Choroid plexus epithelial cell (primary cell): ENCODE measurements around the gene NPAS2.

ENCODE experiments used
- DNase-seq: peaks from one replicate; pipeline ENCODE4 v3.0.0-alpha.2; 2010; ENCODE audit warnings: low read depth
- H3K4me3 ChIP-seq: 2 replicates; pipeline ENCODE4 v1.5.1; 2011; ENCODE audit warnings: low read depth, mild to moderate bottlenecking, control low read depth, low read length, moderate library complexity
- TF ChIP-seq, protein P1 (sequence below): conservative IDR thresholded peaks from 2 replicates; pipeline ENCODE4 v1.5.1; 2011; ENCODE audit warnings: low read depth, mild to moderate bottlenecking, control low read depth, inconsistent platforms, low read length, moderate library complexity

Gene NPAS2

DNA sequence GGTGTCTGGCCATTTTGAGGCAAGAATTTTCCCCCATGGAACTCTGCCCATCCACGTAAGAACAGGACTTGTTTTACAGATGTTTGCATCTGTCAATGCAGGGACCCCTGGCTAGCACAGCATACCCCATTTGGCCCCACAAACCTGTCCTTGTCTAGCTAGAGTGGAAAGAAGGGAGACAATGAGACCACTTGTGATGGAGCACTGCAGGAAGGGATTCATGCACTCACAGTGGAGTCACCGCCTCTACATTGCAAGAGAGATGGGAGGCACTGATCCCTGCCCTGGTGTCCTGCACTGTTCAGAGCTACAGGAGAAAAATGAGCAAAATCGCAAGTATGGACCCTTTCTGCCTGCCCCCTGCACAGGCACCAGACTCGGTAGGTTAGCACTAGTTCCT lies 32.5 kb downstream of the NPAS2 start:
- no peak for DNase-seq
- TF ChIP-seq, protein P1, sequence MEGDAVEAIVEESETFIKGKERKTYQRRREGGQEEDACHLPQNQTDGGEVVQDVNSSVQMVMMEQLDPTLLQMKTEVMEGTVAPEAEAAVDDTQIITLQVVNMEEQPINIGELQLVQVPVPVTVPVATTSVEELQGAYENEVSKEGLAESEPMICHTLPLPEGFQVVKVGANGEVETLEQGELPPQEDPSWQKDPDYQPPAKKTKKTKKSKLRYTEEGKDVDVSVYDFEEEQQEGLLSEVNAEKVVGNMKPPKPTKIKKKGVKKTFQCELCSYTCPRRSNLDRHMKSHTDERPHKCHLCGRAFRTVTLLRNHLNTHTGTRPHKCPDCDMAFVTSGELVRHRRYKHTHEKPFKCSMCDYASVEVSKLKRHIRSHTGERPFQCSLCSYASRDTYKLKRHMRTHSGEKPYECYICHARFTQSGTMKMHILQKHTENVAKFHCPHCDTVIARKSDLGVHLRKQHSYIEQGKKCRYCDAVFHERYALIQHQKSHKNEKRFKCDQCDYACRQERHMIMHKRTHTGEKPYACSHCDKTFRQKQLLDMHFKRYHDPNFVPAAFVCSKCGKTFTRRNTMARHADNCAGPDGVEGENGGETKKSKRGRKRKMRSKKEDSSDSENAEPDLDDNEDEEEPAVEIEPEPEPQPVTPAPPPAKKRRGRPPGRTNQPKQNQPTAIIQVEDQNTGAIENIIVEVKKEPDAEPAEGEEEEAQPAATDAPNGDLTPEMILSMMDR: no peak
- no peak overlapping the region for H3K4me3 ChIP-seq

DNA sequence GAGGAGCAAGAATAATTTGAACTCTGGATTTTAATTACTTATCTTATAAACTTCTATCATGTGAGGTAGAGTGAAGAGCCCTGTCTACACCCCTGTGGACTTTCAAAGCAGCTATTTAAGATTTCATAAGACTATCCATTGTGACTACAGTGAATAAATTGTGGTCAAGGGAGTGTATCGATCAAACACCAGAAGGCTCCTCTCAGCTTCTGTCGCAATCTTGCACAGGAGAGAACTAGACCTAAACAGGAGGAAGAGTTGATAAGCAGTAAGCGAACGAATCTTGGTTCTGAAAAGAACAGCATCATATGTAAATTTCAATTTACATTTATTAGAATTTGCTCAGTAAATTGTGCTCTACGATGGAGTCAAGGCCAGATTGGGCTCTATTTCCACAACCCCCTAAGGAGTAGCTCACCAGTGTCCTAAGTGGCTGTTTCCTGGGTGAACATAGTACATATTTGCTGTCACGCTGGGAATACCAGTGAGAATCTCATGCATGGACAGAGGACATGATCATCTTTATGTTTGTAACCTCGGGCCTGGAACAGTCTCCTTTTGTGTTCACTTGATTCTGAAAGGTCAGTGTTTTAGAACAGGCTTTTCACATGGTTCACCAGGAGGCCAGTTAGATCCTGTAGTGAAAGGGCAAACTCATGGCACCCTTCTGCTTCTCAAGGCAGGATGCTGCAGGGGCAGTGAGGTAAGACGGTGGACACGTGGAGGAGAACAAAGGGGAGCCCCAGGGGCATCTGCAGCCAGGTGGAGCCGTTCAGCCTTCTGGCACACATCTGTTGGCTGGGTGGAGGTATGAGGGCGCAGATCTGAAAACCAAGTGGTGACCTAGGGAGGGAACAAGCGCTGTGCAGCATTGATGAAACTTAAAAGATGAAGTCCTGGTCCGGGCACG lies 33.3 kb downstream of the NPAS2 start:
- DNase-seq: peak; percentile 27
- TF ChIP-seq, protein P1: no peak

DNA sequence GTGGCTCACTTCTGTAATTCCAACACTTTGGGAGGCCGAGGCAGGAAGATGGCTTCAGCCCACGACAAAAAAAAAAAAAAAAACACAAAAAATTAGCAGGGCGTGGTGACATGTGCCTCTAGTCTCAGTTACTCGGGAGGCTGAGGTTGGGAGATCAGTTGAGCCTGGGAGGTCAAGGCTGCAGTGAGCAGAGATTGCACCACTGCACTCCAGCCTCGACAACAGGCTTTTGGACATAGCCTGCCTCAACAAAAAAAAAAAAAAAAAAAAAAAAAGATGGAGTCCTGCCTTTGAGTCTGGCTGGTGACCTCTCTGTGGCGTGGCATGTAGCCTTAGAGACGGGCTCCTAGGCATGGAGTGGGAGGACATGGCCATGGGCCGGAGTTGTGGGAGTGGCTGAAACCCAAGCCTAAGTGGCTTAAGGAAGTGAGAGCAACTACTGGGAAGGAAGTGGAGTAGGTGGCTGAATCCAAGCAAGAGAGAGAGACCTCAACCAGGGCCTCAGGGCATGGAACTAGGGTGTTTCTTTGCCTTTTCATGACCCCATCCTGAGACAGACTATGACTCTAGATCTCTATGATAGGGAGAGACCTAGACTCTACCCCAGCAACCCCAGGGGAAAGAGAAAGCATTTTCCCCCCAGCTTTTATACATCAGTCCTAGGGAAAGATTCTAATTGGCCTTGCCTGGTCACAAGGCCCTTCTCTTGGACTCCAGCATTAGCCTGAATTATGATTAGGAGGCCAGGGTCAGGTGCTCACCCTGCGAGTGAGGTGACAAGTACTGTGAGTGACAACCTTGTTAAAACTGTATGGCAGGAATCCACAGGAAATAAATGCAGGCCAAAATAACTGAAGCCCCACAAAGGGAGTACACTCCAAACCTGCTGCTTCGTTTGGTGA lies 34.2 kb downstream of the NPAS2 start:
- no peak for DNase-seq
- TF ChIP-seq, protein P1: no peak
- H3K4me3 ChIP-seq: no peak overlapping the region

More for the DNA sequence above, 33.3 kb downstream of the NPAS2 start:
- H3K4me3 ChIP-seq: no peak overlapping the region

DNA sequence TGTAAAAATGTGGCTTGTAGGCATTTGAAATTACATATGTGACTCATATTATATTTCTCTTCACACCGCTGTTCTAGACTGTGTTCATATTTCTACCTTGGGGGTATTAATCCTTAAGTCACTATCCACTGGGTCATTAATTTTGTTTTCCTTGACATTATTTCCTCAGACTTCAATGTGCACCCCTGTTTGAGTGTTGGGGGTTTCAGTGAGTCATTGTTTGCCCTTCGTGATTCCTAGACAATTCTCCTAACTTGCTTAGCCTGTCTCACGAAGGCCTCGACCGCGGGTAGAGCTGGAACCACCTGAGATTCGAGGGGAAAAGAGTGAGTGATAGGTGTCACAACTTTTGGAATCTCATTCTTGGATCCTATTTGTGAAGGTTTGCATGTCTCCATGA lies 35.1 kb downstream of the NPAS2 start:
- TF ChIP-seq, protein P1: no peak
- no peak overlapping the region for H3K4me3 ChIP-seq
- DNase-seq: no peak

DNA sequence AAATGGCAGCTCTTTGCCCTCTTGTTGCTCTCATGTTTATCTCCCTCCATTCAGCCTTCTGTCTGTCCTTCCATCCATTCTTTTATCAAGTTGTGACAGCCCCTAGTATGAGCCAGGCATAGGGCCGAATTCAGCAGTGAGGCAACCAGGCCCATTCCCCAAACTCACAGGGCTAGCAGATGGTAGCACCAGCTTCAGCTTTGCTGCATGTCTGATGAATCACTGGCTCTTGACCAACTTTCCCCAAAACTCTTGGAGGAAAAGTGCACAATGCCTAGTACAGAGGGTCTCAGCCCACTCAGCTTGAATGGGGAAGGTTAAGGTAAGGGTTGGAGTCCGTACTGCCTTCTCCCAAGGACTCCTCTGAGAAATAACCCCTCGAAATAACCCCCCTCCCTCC lies 35.7 kb downstream of the NPAS2 start:
- no peak for DNase-seq
- no peak overlapping the region for H3K4me3 ChIP-seq
- TF ChIP-seq, protein P1: no peak

DNA sequence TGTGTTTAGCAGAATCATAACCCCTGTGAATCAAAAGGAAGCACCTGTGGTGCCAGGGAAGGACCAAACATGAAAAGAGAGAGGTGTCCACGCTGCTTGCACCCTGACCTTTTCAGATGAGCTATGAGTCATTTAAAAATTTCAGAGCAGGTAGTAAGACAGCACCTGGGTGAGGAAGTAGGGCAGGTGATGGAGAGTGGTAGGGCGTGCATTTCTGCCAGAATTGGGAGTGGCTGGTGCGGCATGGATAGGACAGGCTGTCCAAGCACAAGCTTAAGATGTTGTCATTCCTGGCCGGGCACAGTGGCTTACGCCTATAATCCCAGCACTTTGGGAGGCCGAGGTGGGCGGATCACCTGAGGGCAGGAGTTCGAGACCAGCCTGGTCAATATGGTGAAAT lies 36.8 kb downstream of the NPAS2 start:
- H3K4me3 ChIP-seq: no peak overlapping the region
- no peak for DNase-seq
- TF ChIP-seq, protein P1: no peak
